A673 (cell line): ENCODE measurements around the gene SNX30. TPM values are rescaled to one million over a fixed set of nuclear protein-coding genes. Genes with fewer than 3 reads are reported as not detected.

Source experiments
- BruUV-seq: library from RNA; stranded (reverse); fragments of 400-500 nt; replicated peaks from 2 replicates; lab custom pipeline; 2021; lab: Mats Ljungman, UMichigan
- CTCF ChIA-PET: fragments of 300-600 bp; sonication (Branson Sonifier 250); formaldehyde crosslinking; loops from one replicate; lab custom pipeline; 2022; ENCODE audit warnings: antibody characterized with exemption; lab: Charles Lee
- POLR2A ChIA-PET: fragments of 300-600 bp; sonication (Branson Sonifier 250); formaldehyde crosslinking; loops from one replicate; lab custom pipeline; 2022; ENCODE audit warnings: antibody characterized with exemption; ENCODE audit not compliant: low non-redundant PET; lab: Charles Lee
- DNase-seq: peaks from one replicate; pipeline ENCODE4 v3.0.0-alpha.2; 2015; ENCODE audit warnings: low spot score
- H3K27ac ChIP-seq: fragments of 200-600 bp; sonication (generic); 2 replicates; pipeline ENCODE4 v1.5.1; 2016; ENCODE audit warnings: mixed run types, low read depth, mild to moderate bottlenecking, mixed read lengths, antibody characterized with exemption, low read length; ENCODE audit not compliant: poor library complexity, severe bottlenecking
- H3K27me3 ChIP-seq: fragments of 200-600 bp; sonication (generic); replicated peaks from 2 replicates; pipeline ENCODE4 v1.6.1; 2017; ENCODE audit warnings: mixed run types, low read depth, mild to moderate bottlenecking, mixed read lengths, antibody characterized with exemption, low read length; ENCODE audit not compliant: insufficient read depth, poor library complexity
- H3K36me3 ChIP-seq: fragments of 200-600 bp; sonication (generic); 2 replicates; pipeline ENCODE4 v1.6.1; 2016; ENCODE audit warnings: mixed run types, mild to moderate bottlenecking, mixed read lengths, antibody characterized with exemption, low read length; ENCODE audit not compliant: insufficient read depth, poor library complexity, severe bottlenecking
- H3K4me1 ChIP-seq: fragments of 200-600 bp; sonication (generic); 2 replicates; pipeline ENCODE4 v1.6.1; 2017; ENCODE audit warnings: mixed run types, mild to moderate bottlenecking, mixed read lengths, antibody characterized with exemption, low read length; ENCODE audit not compliant: insufficient read depth, poor library complexity, severe bottlenecking
- H3K4me3 ChIP-seq: fragments of 200-600 bp; sonication (generic); 2 replicates; pipeline ENCODE4 v1.5.1; 2016; ENCODE audit warnings: low read depth, mixed run types, mild to moderate bottlenecking, mixed read lengths, low read length; ENCODE audit not compliant: poor library complexity, severe bottlenecking
- H3K9me3 ChIP-seq: fragments of 200-600 bp; sonication (generic); 2 replicates; pipeline ENCODE4 v1.6.1; 2016; ENCODE audit warnings: mixed run types, low read depth, mild to moderate bottlenecking, mixed read lengths, antibody characterized with exemption, low read length; ENCODE audit not compliant: poor library complexity, severe bottlenecking
- CTCF ChIP-seq: fragments of 300-800, 200-600 bp; sonication (generic); conservative IDR thresholded peaks from 2 replicates; pipeline ENCODE4 v1.5.1; 2017; ENCODE audit warnings: low read depth, mild to moderate bottlenecking, antibody characterized with exemption, low read length, moderate library complexity, mixed read lengths
- EZH2 ChIP-seq: fragments of 200-600 bp; sonication (generic); IDR thresholded peaks from 2 replicates; pipeline ENCODE4 v1.6.1; 2017; ENCODE audit warnings: borderline replicate concordance, low read depth, mild to moderate bottlenecking, mixed read lengths, antibody characterized with exemption, low read length; ENCODE audit not compliant: poor library complexity, severe bottlenecking
- intact Hi-C: fragments of 100-400 bp; cut with micrococcal nuclease; formaldehyde crosslinking; loops from one replicate; pipeline ENCODE4 v1.10.0; 2022; ENCODE audit not compliant: unreplicated experiment
- total RNA-seq: library from RNA; stranded (reverse); gene quantifications from 2 replicates; pipeline ENCODE4 v1.2.3, GENCODE V29; 2021

Gene SNX30
- total RNA-seq, 1 experiment from 2014 or later: 6.1 TPM

GRCh38 chr9:112757282-112757883 is 6.8 kb downstream of the SNX30 start:
- Histone ChIP-seq H3K36me3 (no peaks in the 10 kb centered on the region), H3K4me3 (no peak overlapping the region), H3K4me1 (no peaks in the 10 kb centered on the region), H3K27ac (no peak overlapping the region), H3K9me3 (no peaks in the 10 kb centered on the region), H3K27me3 (no peaks in the 10 kb centered on the region)
- no peak for TF ChIP-seq EZH2
- DNase-seq: no peak
- ChIA-PET CTCF (no interaction called here), POLR2A (no interaction called here)
- intact Hi-C loops: no loop called here
- BruUV-seq: no TSS peak

- no peaks in the 10 kb centered on the region for H3K4me1 ChIP-seq
- no TSS peak for BruUV-seq
- no peaks in the 10 kb centered on the region for H3K27me3 ChIP-seq
- ChIA-PET CTCF (no interaction called here), POLR2A (no interaction called here)
- H3K4me3 ChIP-seq: no peak overlapping the region
- intact Hi-C loops: no loop called here
- DNase-seq: no peak
- no peaks in the 10 kb centered on the region for H3K9me3 ChIP-seq
- TF ChIP-seq CTCF (no peak), EZH2 (no peak)
- no peak overlapping the region for H3K27ac ChIP-seq
- no peaks in the 10 kb centered on the region for H3K36me3 ChIP-seq
These were observed 7.4 kb downstream of the SNX30 start for GRCh38 chr9:112757940-112758339.

GRCh38 chr9:112760821-112761220 is 10.3 kb downstream of the SNX30 start:
- no TSS peak for BruUV-seq
- Histone ChIP-seq H3K36me3 (no peaks in the 10 kb centered on the region), H3K4me3 (no peak overlapping the region), H3K27ac (no peak overlapping the region), H3K9me3 (no peaks in the 10 kb centered on the region), H3K4me1 (no peaks in the 10 kb centered on the region), H3K27me3 (no peaks in the 10 kb centered on the region)
- intact Hi-C loops: loop anchor here (10.0 kb wide), 1 partner anchor 54 kb away; no protein-coding TSS in a partner anchor
- TF ChIP-seq EZH2 (no peak), CTCF (no peak)
- POLR2A ChIA-PET: no interaction called here
- DNase-seq: no peak
- CTCF ChIA-PET: no interaction called here
